Ectodermal cell (in vitro differentiated cells): Measurements from ENCODE around the gene FAM221A.
A peak's percentile ranks its signal among the peaks of the same experiment; 100 is the strongest.
"Not testable (repeated sequence)": the region's sequence is repeated elsewhere in the genome, so short reads cannot be mapped to it uniquely, and the experiment has no call there.

Source experiments
- H3K27ac ChIP-seq: 2 replicates; pipeline ENCODE4 v1.7.0; 2013; ENCODE audit warnings: mild to moderate bottlenecking, low read depth, low read length; ENCODE audit not compliant: insufficient read depth, poor library complexity, severe bottlenecking
- H3K27me3 ChIP-seq: 2 replicates; pipeline ENCODE4 v1.7.0; 2013; ENCODE audit warnings: mild to moderate bottlenecking, low read length; ENCODE audit not compliant: insufficient read depth, control insufficient read depth, poor library complexity, severe bottlenecking
- H3K36me3 ChIP-seq: one replicate; pipeline ENCODE4 v1.7.0; 2013; ENCODE audit warnings: low read length; ENCODE audit not compliant: control insufficient read depth, insufficient read depth
- H3K4me1 ChIP-seq: one replicate; pipeline ENCODE4 v1.7.0; 2013; ENCODE audit warnings: low read length; ENCODE audit not compliant: control insufficient read depth, insufficient read depth
- H3K4me3 ChIP-seq: 2 replicates; pipeline ENCODE4 v1.7.0; 2013; ENCODE audit warnings: low read depth, low read length, control low read depth; ENCODE audit not compliant: insufficient read depth
- H3K9me3 ChIP-seq: 2 replicates; pipeline ENCODE4 v1.7.0; 2013; ENCODE audit warnings: mild to moderate bottlenecking, low read length, moderate library complexity; ENCODE audit not compliant: control insufficient read depth
- WGBS, 2 experiments: methylation state at CpG; one replicate each; pipeline ENCODE4 v1.1.7; 2013; ENCODE audit warnings: missing lambda C conversion rate in 2 of 2; 5-methylcytosine and 5-hydroxymethylcytosine counted together

Gene FAM221A

DNA sequence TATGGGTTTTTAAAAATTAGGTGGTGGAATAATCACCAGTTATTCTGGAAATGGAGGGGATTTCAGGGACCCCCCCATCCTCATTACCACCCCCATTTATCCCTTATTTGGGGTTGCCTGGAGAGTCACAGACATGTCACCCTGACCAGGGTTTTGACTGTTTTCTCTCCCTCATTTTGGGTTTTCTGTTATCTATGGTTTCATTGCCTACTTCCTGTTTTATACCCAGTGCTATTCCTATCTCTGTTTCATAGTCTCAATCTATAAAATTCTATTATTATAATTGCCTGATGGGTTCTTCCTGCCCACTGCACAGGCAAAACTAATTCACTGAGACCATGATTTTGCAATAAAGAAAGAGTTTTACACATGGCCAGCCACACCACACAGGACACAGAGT lies 15.9 kb upstream of the FAM221A start:
- Histone ChIP-seq H3K36me3 (no peaks in the 10 kb centered on the region), H3K27me3 (no peaks in the 10 kb centered on the region), H3K4me3 (no peak overlapping the region), H3K4me1 (no peaks in the 10 kb centered on the region), H3K9me3 (no peaks in the 10 kb centered on the region), H3K27ac (no peak overlapping the region)

DNA sequence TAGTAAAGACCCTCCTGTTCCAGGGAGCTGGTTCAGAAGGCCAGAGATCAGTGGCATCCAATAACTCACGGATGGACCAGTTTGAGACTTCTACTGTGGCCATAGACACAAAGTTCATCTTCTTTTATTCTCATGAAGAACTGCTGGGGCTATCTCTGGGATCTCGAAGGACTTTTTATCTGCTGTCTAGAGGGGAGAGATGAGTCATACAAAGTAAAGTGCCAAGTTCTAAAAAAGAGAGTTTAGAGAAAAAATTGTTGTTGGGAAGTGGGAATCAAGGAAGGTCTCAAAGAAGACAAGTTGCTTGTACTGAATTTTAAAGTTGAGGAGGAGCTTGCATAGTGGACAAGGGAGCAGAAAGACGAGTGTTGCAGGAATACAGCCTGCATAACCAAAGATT lies 8.0 kb upstream of the FAM221A start:
- 89 to 98% methylated on average over 3 of the region's 3 CpGs for WGBS, 2 experiments
- Histone ChIP-seq H3K27ac (no peak overlapping the region), H3K36me3 (no peaks in the 10 kb centered on the region), H3K27me3 (no peaks in the 10 kb centered on the region), H3K4me1 (no peaks in the 10 kb centered on the region), H3K4me3 (no peak overlapping the region), H3K9me3 (no peaks in the 10 kb centered on the region)

DNA sequence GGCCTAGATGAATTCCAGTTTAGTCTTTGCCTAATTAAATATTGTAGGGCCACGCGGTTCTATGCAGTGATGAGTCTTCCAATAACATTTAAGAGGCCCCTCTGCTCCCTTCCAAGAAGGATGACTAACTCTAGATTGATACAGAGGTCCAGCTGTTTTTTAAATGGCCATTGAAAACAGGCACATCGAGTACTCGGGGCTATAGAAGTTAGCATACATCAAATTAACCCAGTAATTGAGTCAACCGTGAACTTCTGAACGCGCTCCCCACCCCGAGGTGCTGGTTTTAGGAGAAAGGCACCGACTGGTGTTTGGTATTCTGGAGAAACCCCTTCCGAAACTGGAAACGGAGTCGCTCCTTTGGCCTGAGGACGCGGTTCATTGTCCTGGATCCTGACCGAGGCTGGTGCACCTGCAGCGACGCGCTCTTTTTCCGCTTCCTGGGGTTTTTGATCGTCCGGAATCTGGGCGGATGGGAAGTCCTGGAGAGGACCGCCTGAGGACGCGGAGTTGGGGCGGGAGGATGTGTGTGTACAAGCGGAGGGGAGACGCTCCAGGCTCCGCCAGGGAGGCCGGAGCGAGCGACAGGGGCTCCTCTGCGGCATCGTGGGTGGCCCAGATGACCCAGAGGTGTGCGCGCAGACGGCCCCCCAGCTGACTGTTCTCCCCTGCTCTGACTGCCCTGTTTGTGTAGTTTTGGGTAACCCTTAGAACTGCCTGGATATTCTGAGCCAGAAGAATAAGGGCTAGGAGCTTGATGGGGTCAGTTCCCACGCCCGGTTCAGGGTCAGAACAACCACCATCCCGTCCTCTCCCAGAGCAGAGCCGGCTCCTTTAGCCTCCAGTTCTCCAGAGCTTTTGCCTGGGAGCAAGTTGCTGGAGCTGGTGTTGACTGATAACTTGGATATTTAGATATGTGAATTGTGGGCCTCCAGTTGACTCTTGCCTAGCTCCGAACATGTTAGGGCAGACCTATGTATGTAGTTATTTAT lies 711 bp downstream of the FAM221A start:
- Histone ChIP-seq H3K27ac (peak overlapping the region; percentile 56), H3K4me3 (peak overlapping the region; percentile 39), H3K4me1 (no peaks in the 10 kb centered on the region), H3K9me3 (no peaks in the 10 kb centered on the region), H3K27me3 (peaks cover 5% of the 10 kb centered on the region), H3K36me3 (no peaks in the 10 kb centered on the region)
- 39 to 44% methylated on average over 41 to 42 of the region's 42 CpGs for WGBS, 2 experiments

DNA sequence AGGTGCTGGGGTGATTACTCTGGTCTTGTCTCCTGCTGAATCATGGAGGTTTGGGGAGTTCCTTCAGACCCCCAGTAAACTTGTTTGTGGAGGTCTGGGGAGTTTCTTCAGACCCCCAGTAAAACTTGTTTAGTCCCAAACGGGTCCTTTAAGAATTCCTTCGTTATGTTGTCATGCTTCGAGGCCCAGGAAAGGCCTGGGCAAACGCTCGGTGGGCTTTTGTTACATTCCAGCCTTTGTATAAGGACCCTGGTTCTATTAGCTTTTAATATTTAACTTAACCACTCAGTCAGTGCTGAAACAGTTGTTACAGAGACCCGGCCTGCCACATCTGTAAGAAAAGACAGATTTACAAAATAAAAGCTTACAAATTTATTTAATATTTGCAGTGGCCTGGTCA lies 4.0 kb downstream of the FAM221A start:
- H3K4me3 ChIP-seq, H3K4me1 ChIP-seq, H3K9me3 ChIP-seq, H3K27ac ChIP-seq, H3K27me3 ChIP-seq, H3K36me3 ChIP-seq: not testable (repeated sequence)
- WGBS, 2 experiments, result 63 to 67% methylated on average over 6 of the region's 6 CpGs

DNA sequence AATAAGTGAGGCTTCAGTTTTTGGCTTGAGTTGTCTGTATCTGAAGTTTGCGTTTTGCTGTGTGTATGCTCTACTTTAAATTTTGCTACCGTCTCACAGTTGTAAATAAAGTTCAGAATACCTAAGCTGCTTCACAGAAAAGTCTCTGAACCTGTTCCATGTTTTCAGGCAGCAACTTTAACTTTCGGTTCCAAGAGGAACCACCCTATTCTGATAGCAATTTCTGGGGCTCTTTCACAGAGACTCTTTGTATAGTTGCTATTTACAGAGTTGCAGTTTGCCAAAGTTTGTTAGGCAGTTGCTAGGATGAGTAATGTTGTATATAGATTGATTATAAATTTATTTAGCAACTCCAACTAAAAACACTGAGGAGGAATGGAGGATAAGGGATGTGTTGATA lies 5.7 kb downstream of the FAM221A start:
- no peaks in the 10 kb centered on the region for H3K36me3 ChIP-seq
- no peak overlapping the region for H3K4me3 ChIP-seq
- H3K9me3 ChIP-seq, result no peaks in the 10 kb centered on the region
- H3K27ac ChIP-seq, result no peak overlapping the region
- 90 to 93% methylated on average over 3 of the region's 3 CpGs for WGBS, 2 experiments
- no peaks in the 10 kb centered on the region for H3K27me3 ChIP-seq
- no peaks in the 10 kb centered on the region for H3K4me1 ChIP-seq

DNA sequence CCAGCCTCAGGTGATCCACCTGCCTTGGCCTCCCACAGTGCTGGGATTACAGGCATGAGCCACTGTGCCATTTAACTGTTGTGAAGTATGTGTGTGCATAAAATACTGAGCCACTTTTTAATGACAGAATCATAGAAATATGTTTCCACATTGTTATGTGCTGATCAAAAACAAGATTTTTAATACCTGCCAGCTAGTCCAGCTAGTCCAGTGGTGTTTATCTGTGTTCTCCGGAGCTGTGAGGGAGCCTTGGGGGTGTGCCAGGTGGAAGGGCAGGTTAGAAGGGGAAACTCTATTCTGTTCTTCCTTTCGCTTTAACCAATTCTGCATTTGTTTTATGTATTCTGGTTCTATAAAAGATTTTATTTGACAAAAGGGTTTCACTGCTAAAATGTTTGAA lies 7.0 kb downstream of the FAM221A start:
- Histone ChIP-seq H3K9me3 (no peaks in the 10 kb centered on the region), H3K4me3 (no peak overlapping the region), H3K4me1 (no peaks in the 10 kb centered on the region), H3K27me3 (no peaks in the 10 kb centered on the region), H3K36me3 (no peaks in the 10 kb centered on the region), H3K27ac (no peak overlapping the region)
- 94 to 95% methylated on average over 2 of the region's 2 CpGs for WGBS, 2 experiments

DNA sequence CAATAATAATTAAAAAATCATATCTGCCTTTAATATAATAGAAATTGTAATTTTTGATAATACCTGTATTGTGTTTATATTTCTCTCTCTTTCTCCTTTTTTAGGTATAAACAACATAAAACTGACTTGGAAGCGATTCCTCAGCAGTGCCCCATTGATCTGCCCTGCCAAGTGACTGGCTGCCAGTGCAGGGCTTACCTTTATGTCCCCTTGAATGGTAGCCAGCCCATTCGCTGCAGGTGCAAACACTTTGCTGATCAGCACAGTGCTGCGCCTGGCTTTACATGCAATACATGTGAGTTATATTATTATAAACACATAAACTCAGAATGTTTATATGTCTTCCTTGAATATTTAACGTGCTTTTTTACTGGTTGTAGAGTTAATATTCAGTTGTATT lies 9.2 kb downstream of the FAM221A start:
- H3K9me3 ChIP-seq, result no peaks in the 10 kb centered on the region
- no peak overlapping the region for H3K4me3 ChIP-seq
- 85 to 93% methylated on average over 3 to 4 of the region's 4 CpGs for WGBS, 2 experiments
- H3K27me3 ChIP-seq, result no peaks in the 10 kb centered on the region
- no peaks in the 10 kb centered on the region for H3K4me1 ChIP-seq
- H3K27ac ChIP-seq, result no peak overlapping the region
- no peaks in the 10 kb centered on the region for H3K36me3 ChIP-seq

DNA sequence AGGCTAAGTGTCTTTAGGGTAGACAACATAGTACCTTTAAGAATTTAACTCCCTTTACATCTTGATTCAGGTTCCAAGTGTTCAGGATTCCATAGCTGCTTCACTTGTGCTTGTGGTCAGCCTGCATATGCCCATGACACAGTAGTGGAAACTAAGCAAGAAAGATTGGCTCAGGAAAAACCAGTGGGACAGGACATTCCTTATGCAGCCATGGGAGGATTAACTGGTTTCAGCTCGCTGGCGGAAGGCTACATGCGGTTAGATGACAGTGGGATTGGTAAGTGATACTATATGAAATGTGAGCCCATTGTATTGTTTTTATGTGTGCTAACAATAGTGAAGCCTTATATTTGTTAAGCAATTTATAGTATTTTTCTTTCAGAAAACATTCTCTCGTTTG lies 11.3 kb downstream of the FAM221A start:
- H3K27ac ChIP-seq, result no peak overlapping the region
- 79 to 91% methylated on average over 3 of the region's 4 CpGs for WGBS, 2 experiments
- no peak overlapping the region for H3K4me3 ChIP-seq
- no peaks in the 10 kb centered on the region for H3K27me3 ChIP-seq
- H3K9me3 ChIP-seq, result no peaks in the 10 kb centered on the region
- H3K36me3 ChIP-seq, result no peaks in the 10 kb centered on the region
- no peaks in the 10 kb centered on the region for H3K4me1 ChIP-seq

DNA sequence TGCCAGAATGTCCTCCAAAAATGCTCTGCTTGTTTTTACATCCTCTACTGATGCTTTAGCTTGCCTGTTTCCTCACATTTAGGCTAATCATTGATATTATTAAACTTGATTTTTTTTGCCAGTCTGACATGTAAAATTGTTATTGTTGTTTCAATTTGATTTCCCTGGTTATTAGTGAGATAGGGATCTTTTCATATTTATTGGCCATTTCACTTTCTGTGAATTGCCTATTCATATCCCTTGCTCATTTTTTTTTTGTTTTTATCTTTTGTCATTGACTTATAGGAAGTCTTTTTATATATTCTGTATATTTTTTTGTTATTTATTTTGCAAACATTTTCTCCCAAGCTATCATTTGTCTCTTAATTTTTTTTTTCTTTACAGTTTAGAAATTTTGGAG lies 13.2 kb downstream of the FAM221A start:
- H3K27ac ChIP-seq, result no peak overlapping the region
- no peaks in the 10 kb centered on the region for H3K27me3 ChIP-seq
- H3K36me3 ChIP-seq, result no peaks in the 10 kb centered on the region
- H3K4me3 ChIP-seq, result no peak overlapping the region
- no peaks in the 10 kb centered on the region for H3K9me3 ChIP-seq
- no peaks in the 10 kb centered on the region for H3K4me1 ChIP-seq

DNA sequence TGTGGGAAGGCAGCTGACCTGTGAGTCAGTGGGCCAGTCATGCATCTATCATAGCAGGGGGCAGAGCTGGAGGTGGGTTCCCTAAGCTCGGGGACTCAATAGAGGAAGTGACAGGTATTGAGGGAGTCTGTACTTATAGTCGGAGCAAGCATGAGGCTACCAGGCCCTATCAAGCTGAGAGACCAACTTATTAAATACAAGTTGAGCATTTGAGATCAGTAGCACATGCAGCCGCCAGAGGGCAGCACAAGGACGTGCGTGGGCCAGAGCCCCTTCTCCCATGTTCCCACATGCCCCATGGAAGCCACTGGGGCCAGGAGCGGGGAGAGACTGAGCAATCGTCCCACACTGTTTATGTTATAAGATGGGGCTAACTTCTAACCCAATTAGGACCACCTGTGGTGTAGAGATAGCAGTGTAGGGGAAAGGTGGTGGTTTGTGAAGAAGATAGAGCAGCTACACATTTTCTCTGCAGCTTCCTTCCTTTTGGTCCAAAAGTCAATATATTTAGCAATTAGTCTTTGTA lies 17.0 kb downstream of the FAM221A start:
- Histone ChIP-seq H3K9me3 (no peaks in the 10 kb centered on the region), H3K36me3 (no peaks in the 10 kb centered on the region), H3K4me1 (no peaks in the 10 kb centered on the region), H3K27me3 (no peaks in the 10 kb centered on the region), H3K27ac (no peak overlapping the region), H3K4me3 (no peak overlapping the region)
- WGBS, 2 experiments, result 38% methylated on average over 5 of the region's 7 CpGs
